Panc1 (cell line): ENCODE data around the gene PCMTD2. TPM values are rescaled to one million over a fixed set of nuclear protein-coding genes. Genes with fewer than 3 reads are reported as not detected.

Source experiments
- ATAC-seq: fragments of 200-7000 bp; cut with Tn5 transposase; 2 replicates; pipeline ENCODE4 v1.9.1; 2020; ENCODE audit warnings: mild to moderate bottlenecking, moderate library complexity
- BruUV-seq: library from RNA; stranded (reverse); fragments of 400-500 nt; replicated peaks from 2 replicates; lab custom pipeline; 2021; lab: Mats Ljungman, UMichigan
- CTCF ChIA-PET: fragments of 300-600 bp; sonication (Branson Sonifier 250); formaldehyde crosslinking; loops from one replicate; lab custom pipeline; 2022; ENCODE audit warnings: antibody characterized with exemption; lab: Charles Lee
- POLR2A ChIA-PET: fragments of 300-600 bp; sonication (Branson Sonifier 250); formaldehyde crosslinking; loops from one replicate; lab custom pipeline; 2022; ENCODE audit warnings: antibody characterized with exemption; lab: Charles Lee
- DNase-seq: peaks from one replicate; pipeline ENCODE4 v3.0.0-alpha.2; 2010; ENCODE audit warnings: low read depth, low spot score
- H3K27ac ChIP-seq: 2 replicates; pipeline ENCODE4 v1.5.1; 2011; ENCODE audit warnings: mild to moderate bottlenecking, low read length, inconsistent platforms
- H3K27me3 ChIP-seq: fragments of 200-500 bp; sonication (Bioruptor generic); 2 replicates; pipeline ENCODE4 v1.6.0; 2014; ENCODE audit warnings: low read length, inconsistent platforms; ENCODE audit not compliant: control insufficient read depth, insufficient read depth
- H3K36me3 ChIP-seq: fragments of 200-500 bp; sonication (Bioruptor generic); 2 replicates; pipeline ENCODE4 v1.5.1; 2014; ENCODE audit warnings: inconsistent platforms, mild to moderate bottlenecking, low read length, moderate library complexity; ENCODE audit not compliant: control insufficient read depth, insufficient read depth
- H3K4me1 ChIP-seq: 2 replicates; pipeline ENCODE4 v1.5.1; 2011; ENCODE audit warnings: inconsistent platforms, mild to moderate bottlenecking, low read length, moderate library complexity; ENCODE audit not compliant: control insufficient read depth, insufficient read depth
- H3K4me3 ChIP-seq, 2 experiments: 2 replicates each; pipeline ENCODE4 v1.5.1; 2011 to 2012; ENCODE audit warnings: low read depth in 2 of 2, low read length in 2 of 2, mild to moderate bottlenecking in 2 of 2, inconsistent platforms in 1 of 2, moderate library complexity in 1 of 2
- H3K9me3 ChIP-seq: fragments of 200-500 bp; sonication (Bioruptor generic); 2 replicates; pipeline ENCODE4 v1.5.1; 2014; ENCODE audit warnings: low read depth, mild to moderate bottlenecking, inconsistent platforms, low read length, moderate library complexity; ENCODE audit not compliant: control insufficient read depth, insufficient read depth
- CTCF ChIP-seq: fragments of 450-650 bp; IDR thresholded peaks from 2 replicates; pipeline ENCODE4 v1.5.1; 2017; ENCODE audit warnings: mild to moderate bottlenecking
- POLR2AphosphoS5 ChIP-seq: IDR thresholded peaks from 2 replicates; pipeline ENCODE4 v1.6.1; 2012; ENCODE audit warnings: mild to moderate bottlenecking, low read depth, low read length, moderate library complexity
- REST ChIP-seq, 2 experiments: IDR thresholded peaks; 2 replicates each; pipeline ENCODE4 v1.6.1; 2011 to 2012; ENCODE audit warnings: low read depth in 2 of 2, control low read depth in 1 of 2, low read length in 1 of 2, mild to moderate bottlenecking in 1 of 2, moderate library complexity in 1 of 2; ENCODE audit not compliant: insufficient read depth in 1 of 2
- SIN3A ChIP-seq: IDR thresholded peaks from 2 replicates; pipeline ENCODE4 v1.6.1; 2012; ENCODE audit warnings: low read depth, mild to moderate bottlenecking, low read length, moderate library complexity, borderline replicate concordance; ENCODE audit not compliant: insufficient read depth
- TCF7L2 ChIP-seq: IDR thresholded peaks from 2 replicates; pipeline ENCODE4 v1.6.1; 2011; ENCODE audit warnings: mild to moderate bottlenecking, low read depth, low read length, inconsistent platforms
- in situ Hi-C: cut with HindIII; loops from 2 replicates; pipeline ENCODE4 v1.10.0; 2016; ENCODE audit warnings: low sequenced_read_pairs, low pct_unique_long_range_greater_than_20kb
- intact Hi-C: fragments of 100-400 bp; cut with micrococcal nuclease; formaldehyde crosslinking; loops from one replicate; pipeline ENCODE4 v1.10.0; 2022; ENCODE audit not compliant: unreplicated experiment
- total RNA-seq: library from RNA; stranded (reverse); gene quantifications from one replicate; pipeline ENCODE4 v1.2.1, GENCODE V29; 2021; ENCODE audit not compliant: unreplicated experiment

Gene PCMTD2
- total RNA-seq, 1 experiment from 2014 or later = 35.0 TPM

- in situ Hi-C loops = no loop called here
- ChIA-PET CTCF (no interaction called here), POLR2A (no interaction called here)
- Histone ChIP-seq H3K27ac (no peak overlapping the region), H3K9me3 (no peaks in the 10 kb centered on the region), H3K27me3 (no peaks in the 10 kb centered on the region), H3K4me3 (no peak overlapping the region), H3K4me1 (no peaks in the 10 kb centered on the region), H3K36me3 (no peaks in the 10 kb centered on the region)
- DNase-seq (no peak), ATAC-seq (no peak)
- TF ChIP-seq CTCF = no peak
- no peak for TF ChIP-seq POLR2AphosphoS5
- TF ChIP-seq TCF7L2 = no peak
- TF ChIP-seq REST (IDR thresholded peaks at IDR 0.05; ENCODE audit: insufficient read depth in 1 of 2, low read depth in 2 of 2, low read length in 1 of 2) = no peak
- no peak for TF ChIP-seq SIN3A
- no TSS peak for BruUV-seq
- intact Hi-C loops = no loop called here
These were observed 19.1 kb upstream of the PCMTD2 start for GRCh38 chr20:64236137-64237088.

- TF ChIP-seq REST (IDR thresholded peaks at IDR 0.05; ENCODE audit: insufficient read depth in 1 of 2, low read depth in 2 of 2, low read length in 1 of 2) (no peak), SIN3A (no peak), POLR2AphosphoS5 (no peak), TCF7L2 (no peak), CTCF (no peak)
- Histone ChIP-seq H3K4me1 (no peaks in the 10 kb centered on the region), H3K27ac (no peak overlapping the region), H3K36me3 (no peaks in the 10 kb centered on the region), H3K9me3 (no peaks in the 10 kb centered on the region), H3K4me3 (no peak overlapping the region), H3K27me3 (no peaks in the 10 kb centered on the region)
- DNase-seq = no peak
- in situ Hi-C loops (no loop called here), intact Hi-C loops (no loop called here)
- CTCF ChIA-PET = no interaction called here
- BruUV-seq = no TSS peak
- POLR2A ChIA-PET = no interaction called here
- no peak for ATAC-seq
These were observed 18.2 kb upstream of the PCMTD2 start for GRCh38 chr20:64237316-64237715.
